HG03108 (cell line): Measurements from ENCODE around the gene WNK1.
"Not testable (repeated sequence)": the region's sequence is repeated elsewhere in the genome, so short reads cannot be mapped to it uniquely, and the experiment has no call there.

Experiments used
- ATAC-seq: cut with Tn5 transposase; IDR thresholded peaks from one replicate; pipeline ENCODE4 v1.9.1; 2021; ENCODE audit warnings: moderate library complexity; ENCODE audit not compliant: unreplicated experiment

The WNK1 gene

GRCh38 chr12:740921-741320 is 11.5 kb upstream of the WNK1 start:
- no peak for ATAC-seq

GRCh38 chr12:749751-750270 is 2.6 kb upstream of the WNK1 start:
- ATAC-seq, result no peak

GRCh38 chr12:750366-751191 is 1.8 kb upstream of the WNK1 start:
- ATAC-seq, result no peak

GRCh38 chr12:751192-751998 is 984 bp upstream of the WNK1 start:
- peak; percentile 28 for ATAC-seq

- ATAC-seq, result peak; percentile 22
These were observed 574 bp downstream of the WNK1 start for GRCh38 chr12:752695-753610.

- ATAC-seq, result no peak
These were observed 1.5 kb downstream of the WNK1 start for GRCh38 chr12:753611-754472.

- ATAC-seq, result no peak
These were observed 2.1 kb downstream of the WNK1 start for GRCh38 chr12:754473-754820.

- ATAC-seq, result no peak
These were observed 2.6 kb downstream of the WNK1 start for GRCh38 chr12:754851-755562.

GRCh38 chr12:759628-760027 is 7.2 kb downstream of the WNK1 start:
- no peak for ATAC-seq

- ATAC-seq, result no peak
These were observed 8.9 kb downstream of the WNK1 start for GRCh38 chr12:761256-761655.

- no peak for ATAC-seq
These were observed 13.5 kb downstream of the WNK1 start for GRCh38 chr12:765840-766239.

- no peak for ATAC-seq
These were observed 16.1 kb downstream of the WNK1 start for GRCh38 chr12:768434-768833.

GRCh38 chr12:770479-770878 is 18.1 kb downstream of the WNK1 start:
- no peak for ATAC-seq

- no peak for ATAC-seq
These were observed 19.8 kb downstream of the WNK1 start for GRCh38 chr12:772056-772697.

- ATAC-seq, result no peak
These were observed 21.8 kb downstream of the WNK1 start for GRCh38 chr12:774051-774614.

GRCh38 chr12:775973-776771 is 23.8 kb downstream of the WNK1 start:
- ATAC-seq, result not testable (repeated sequence)

- ATAC-seq, result not testable (repeated sequence)
These were observed 24.5 kb downstream of the WNK1 start for GRCh38 chr12:776772-777373.
